NCI-H446 (cell line): Measurements from ENCODE around the gene RFX2.
"Not testable (repeated sequence)": the region's sequence is repeated elsewhere in the genome, so short reads cannot be mapped to it uniquely, and the experiment has no call there.

Source experiments
- DNase-seq, 2 experiments: peaks; one replicate each; lab custom pipeline; 2025; lab: John Stamatoyannopoulos, UW

The RFX2 gene

GRCh38 chr19:6012426-6013170, 97.7 kb downstream of the RFX2 start:
- no peak for DNase-seq

- DNase-seq: no peak
Observed at GRCh38 chr19:6011794-6012193, 98.5 kb downstream of the RFX2 start.

DNA sequence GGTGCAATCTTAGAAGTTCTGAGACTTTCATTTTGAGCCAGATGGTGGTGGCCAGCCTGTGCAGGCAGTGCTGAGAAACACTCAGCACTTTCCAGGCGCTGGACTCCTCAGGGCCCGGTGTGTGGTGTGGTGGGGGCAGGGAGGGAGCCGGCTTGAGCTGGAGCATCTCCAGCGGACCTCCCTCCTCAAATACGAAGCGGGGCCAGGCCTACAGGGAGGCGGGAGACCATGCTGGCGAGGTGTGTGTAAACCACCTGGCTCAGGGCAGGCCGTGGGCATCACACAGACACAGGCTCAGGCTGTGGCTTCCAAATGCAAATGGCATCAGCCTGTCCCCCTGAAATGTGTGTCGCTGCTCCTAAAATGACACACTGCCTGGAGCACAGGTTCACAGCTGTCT, 99.1 kb downstream of the RFX2 start:
- DNase-seq: no peak

- no peak for DNase-seq
Observed at GRCh38 chr19:6010107-6010506, 100.2 kb downstream of the RFX2 start.

DNA sequence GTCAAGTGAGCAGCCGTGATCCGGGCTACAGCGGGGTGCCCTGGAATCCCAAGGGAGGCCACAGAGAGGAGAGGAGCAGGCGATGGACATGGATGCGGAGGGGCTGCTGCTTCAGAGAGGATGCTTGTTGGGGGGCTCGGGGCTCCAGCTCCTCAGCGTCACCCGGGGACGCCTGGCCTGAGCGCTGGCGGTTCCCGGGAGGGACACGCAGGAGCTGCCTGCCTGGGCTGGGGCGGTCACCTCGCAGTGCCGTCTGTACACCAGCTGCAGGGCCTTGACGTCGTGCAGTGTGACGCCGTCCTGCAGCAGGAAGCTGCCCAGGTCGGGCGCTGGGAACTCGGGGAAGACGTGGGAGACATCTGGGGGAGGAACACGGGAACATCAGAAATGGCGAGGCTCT, 102.4 kb downstream of the RFX2 start:
- no peak for DNase-seq

GRCh38 chr19:6006896-6007295, 103.4 kb downstream of the RFX2 start:
- DNase-seq: no peak

GRCh38 chr19:6006070-6006446, 104.2 kb downstream of the RFX2 start:
- not testable (repeated sequence) for DNase-seq

DNA sequence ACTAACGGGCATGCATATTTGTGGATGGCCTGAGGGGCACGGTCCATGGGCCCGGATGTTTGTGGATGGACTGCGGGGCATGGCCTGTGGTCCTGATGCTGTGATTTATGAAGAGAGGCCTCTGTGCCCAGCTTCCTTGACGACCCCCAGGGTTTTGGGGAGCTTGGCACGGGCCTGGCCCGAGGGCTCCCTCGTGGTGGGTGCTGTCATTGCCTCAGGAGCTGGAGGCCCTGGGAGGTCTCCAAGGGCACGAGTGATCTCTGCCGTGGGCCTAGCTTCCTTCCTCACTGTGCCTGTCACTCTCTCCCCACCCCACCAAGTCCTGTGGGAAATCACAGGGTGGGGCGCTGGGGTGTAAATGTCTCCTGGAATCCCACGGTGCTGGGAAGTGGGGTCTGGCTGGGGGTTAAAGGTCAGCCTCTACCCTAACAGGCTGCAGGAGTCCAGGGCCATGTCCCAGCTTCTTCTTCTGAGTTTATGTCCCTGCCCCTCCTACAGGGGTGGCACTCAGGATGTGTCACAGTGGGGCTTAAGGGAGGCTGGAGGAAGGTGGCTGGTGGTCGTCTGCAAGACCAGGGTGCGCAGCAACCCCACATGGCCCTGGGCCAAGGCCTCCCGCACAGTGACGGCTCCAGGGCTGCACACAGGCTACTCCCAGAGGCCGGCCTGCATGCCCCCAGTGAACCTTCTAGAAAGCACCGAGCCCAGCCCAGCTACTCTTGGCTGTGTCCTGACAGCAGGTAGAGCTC, 104.8 kb downstream of the RFX2 start:
- no peak for DNase-seq

- DNase-seq: no peak
Observed at GRCh38 chr19:6003976-6004375, 106.3 kb downstream of the RFX2 start.

GRCh38 chr19:6002591-6002990, 107.7 kb downstream of the RFX2 start:
- no peak for DNase-seq

- no peak for DNase-seq
Observed at GRCh38 chr19:6000228-6000847, 110.0 kb downstream of the RFX2 start.

GRCh38 chr19:5999693-6000092, 110.6 kb downstream of the RFX2 start:
- DNase-seq: no peak

- no peak for DNase-seq
Observed at GRCh38 chr19:5997371-5997770, 112.9 kb downstream of the RFX2 start.

DNA sequence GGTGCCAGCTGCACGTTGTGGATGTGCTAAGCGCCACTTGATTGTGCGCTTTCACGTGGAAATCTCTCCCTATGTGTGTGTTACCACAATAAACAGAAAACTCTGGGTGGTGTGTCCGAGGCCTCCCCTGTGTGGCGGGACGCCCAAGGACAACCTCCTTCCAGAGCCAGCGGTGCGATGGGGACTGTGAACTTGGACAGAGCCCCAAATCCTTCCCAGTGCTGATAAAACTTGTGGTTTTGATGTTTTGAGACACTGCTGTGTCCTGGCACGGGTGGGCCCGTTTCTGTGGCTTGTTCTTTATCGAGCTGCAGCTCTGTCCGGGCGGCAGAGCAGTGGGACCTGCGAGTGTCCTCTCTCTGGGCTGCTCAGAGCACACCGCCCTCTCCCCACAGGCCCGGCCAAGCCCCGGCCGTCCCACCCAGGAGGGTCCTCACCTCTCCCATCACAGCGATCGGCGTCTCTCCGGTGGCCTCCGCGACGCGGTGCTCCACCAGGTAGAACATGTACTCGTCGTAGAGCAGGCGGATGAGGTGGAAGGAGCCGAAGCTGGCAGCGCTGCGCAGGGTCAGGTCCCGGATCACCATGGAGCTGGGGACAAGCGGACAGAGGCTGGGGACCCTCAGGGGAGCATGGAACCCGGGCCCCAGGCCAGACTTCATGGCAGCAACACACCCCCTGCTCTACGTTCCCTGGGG, 113.5 kb downstream of the RFX2 start:
- no peak for DNase-seq

DNA sequence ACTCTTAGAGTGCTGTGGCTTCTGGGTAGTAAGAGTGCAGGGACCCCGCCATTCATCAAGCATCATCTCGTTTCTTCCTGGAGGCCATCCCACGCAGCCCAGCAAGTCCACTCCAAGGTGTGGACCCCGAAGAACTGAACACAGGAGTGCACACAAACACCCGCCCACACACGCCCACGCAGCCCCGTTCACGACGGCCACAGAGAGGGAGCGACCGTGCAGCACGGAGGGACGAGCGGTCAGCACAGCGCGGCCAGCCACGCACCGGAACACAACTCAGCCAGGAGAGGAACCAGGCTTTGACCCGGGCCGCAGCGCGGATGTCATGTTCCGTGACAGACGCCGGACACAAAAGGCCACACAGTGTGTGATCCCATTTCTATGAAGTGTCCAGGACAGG, 114.2 kb downstream of the RFX2 start:
- no peak for DNase-seq

GRCh38 chr19:5995606-5996005, 114.7 kb downstream of the RFX2 start:
- DNase-seq: no peak

GRCh38 chr19:5994405-5995165, 115.7 kb downstream of the RFX2 start:
- no peak for DNase-seq

DNA sequence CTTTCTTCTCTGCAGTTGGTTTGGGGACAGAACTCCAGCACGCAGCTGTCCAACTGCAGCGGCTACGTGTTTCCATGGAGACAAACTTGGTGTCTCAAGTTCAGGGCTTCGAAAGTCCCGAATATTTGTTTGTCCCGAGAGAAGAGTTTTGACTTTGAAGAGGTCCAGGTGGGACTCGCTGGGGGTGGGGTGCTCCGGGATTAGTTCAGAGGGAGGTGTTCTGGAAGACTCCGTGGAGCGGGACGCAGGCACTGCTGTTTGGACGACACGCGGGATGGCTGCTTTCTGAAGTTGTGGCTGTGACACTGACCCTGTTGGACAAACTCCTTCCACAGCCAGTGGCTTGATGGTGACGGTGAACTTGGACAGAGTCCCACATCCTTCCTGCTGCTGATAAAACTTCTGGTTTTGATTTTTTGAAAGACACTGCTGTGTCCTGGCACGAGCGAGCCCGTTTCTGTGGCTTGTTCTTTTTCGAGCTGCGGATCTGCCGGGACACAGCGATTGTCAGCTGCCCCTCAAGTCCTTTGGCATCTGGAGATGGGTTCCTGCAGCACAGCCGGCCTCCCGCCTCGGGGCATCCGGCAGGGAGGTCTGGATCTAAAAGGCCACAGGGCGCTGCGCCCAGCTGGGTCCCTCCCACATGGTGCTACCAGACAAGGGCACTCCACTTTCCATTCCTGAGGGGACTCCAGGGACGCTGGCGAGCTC, 116.5 kb downstream of the RFX2 start:
- no peak for DNase-seq

- no peak for DNase-seq
Observed at GRCh38 chr19:5993201-5993600, 117.1 kb downstream of the RFX2 start.

DNA sequence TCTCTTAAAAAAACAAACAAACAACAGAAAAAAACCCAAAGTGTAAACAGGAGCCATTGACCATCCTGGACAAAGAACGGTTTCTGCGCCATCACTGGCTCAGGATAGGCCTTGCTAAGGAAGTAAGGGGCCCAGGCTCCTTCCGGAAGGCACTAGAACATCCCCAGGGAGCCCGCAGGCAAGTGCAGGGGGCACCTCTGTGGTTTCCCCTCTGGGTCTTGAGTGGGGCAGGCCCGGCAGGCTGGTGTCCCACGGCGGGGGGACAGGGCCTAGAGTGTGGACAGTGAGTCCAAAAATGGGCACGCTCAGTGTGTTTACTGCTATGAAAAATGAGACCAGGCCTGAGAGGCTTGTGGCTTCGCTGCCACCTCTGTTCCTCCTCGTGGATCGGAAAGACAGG, 117.5 kb downstream of the RFX2 start:
- no peak for DNase-seq

DNA sequence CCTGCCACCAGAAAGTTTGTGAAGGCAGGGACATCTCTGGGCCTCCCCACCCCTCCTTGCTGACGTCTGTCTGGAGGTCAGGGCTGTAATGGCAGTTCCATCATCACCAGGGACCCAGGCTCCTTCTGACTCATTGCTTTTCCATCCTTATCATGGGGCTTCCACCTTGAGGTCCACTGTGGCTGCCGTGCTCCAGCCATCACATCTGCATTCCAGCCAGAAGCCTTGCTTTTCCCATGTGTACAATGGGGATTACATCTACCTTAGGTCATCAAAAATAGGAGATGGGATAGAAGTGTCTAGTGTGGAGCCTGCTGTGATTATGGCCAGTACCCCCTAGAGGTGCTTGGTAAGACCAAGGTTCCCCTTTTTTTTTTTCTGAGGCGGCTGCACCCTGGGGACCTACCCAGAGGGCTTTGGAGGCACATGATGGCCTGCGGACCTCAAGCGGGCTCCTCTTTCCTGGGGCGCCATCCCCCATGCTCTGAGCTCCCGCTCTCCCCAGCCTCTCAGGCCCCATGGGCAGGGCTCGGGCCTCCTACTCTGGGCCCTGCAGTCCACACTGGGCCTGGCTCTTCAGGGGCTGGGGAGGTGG, 119.0 kb downstream of the RFX2 start:
- no peak for DNase-seq
